Heart right ventricle (tissue), 16 donors: ENCODE results near the gene NALCN. TPM values are rescaled to one million over a fixed set of nuclear protein-coding genes. Genes with fewer than 3 reads are reported as not detected.

Experiments used
- ATAC-seq, 8 donors: fragments of 200-7000 bp; cut with Tn5 transposase; one replicate each; pipeline ENCODE4 v1.9.1; 2020; ENCODE audit warnings: mild to moderate bottlenecking in 8 of 8, moderate library complexity in 8 of 8, moderate number of reproducible peaks in 1 of 8
- DNase-seq, 2 donors: peaks; one replicate each; pipeline ENCODE4 v3.0.0-alpha.2; 2020
- H3K27ac ChIP-seq, 10 donors: fragments of 200-600 bp; sonication (generic) in 2 of 10; one replicate each; pipeline versions ENCODE4 v1.5.0 to v1.8.0; 2020 to 2022; ENCODE audit warnings: mild to moderate bottlenecking in 3 of 10
- H3K27me3 ChIP-seq, 7 donors: fragments of 200-600 bp; one replicate each; pipeline ENCODE4 v1.8.0; 2021 to 2022; ENCODE audit warnings: mild to moderate bottlenecking in 2 of 7
- H3K36me3 ChIP-seq, 9 donors: fragments of 200-600 bp; sonication (generic) in 1 of 9; one replicate each; pipeline versions ENCODE4 v1.5.0 to v1.8.0; 2020 to 2022; ENCODE audit warnings: mild to moderate bottlenecking in 2 of 9
- H3K4me1 ChIP-seq, 9 donors: fragments of 200-600 bp; sonication (generic) in 1 of 9; one replicate each; pipeline versions ENCODE4 v1.5.0 to v1.8.0; 2020 to 2022; ENCODE audit warnings: mild to moderate bottlenecking in 4 of 9
- H3K4me3 ChIP-seq, 10 donors: fragments of 200-600 bp; sonication (generic) in 2 of 10; one replicate each; pipeline versions ENCODE4 v1.5.0 to v1.8.0; 2020 to 2022; ENCODE audit warnings: mild to moderate bottlenecking in 7 of 10, moderate library complexity in 2 of 10
- H3K9me3 ChIP-seq, 11 donors: fragments of 200-600 bp in 10 of 11; sonication (generic) in 2 of 11; one replicate each; pipeline versions ENCODE4 v1.5.0 to v1.8.0; 2013 to 2022; ENCODE audit warnings: mild to moderate bottlenecking in 2 of 11, control low read depth in 1 of 11, moderate library complexity in 1 of 11
- CTCF ChIP-seq, 9 donors: fragments of 200-600 bp; sonication (generic) in 2 of 9; IDR thresholded peaks; one replicate each; pipeline versions ENCODE4 v1.5.0 to v1.8.0; 2021 to 2022; ENCODE audit warnings: antibody characterized with exemption in 9 of 9, mild to moderate bottlenecking in 5 of 9, moderate library complexity in 1 of 9
- WGBS, 2 donors: extraction: QIAGEN DNeasy Blood & Tissue Kit; methylation state at CpG; one replicate each; pipeline ENCODE4 v1.1.7; 2013; ENCODE audit warnings: inconsistent platforms in 1 of 2; 5-methylcytosine and 5-hydroxymethylcytosine counted together
- intact Hi-C, 10 donors: fragments of 100-400 bp; cut with DNase I; formaldehyde crosslinking; loops; one replicate each; pipeline versions ENCODE4 v1.11.1 to v1.14.2; 2022
- polyA plus RNA-seq, 2 donors: library from polyadenylated mRNA; stranded (reverse); fragments of 200-250 nt; gene quantifications; one replicate each; pipeline ENCODE4 v1.2.3, GENCODE V29; 2013
- total RNA-seq, 10 donors: library from RNA; stranded (reverse); fragmentation: NEBNext Ultra II Directional in 3 of 10; extraction: Animal tissue kit (Norgen Biotek cat#: 25700) in 3 of 10; gene quantifications; one replicate each; pipeline versions ENCODE4 v1.2.1 to v1.2.4, GENCODE V29; 2021 to 2023
- donor health status: Arrhythmogenic right ventricular cardiomyopathy.
- donor health status: ischemic (EF 13 %, LVEDD 7.1; RV severe dilation, severe dysfunction).
- donor health status: healthy with polysubstance abuse.
- donor health status: DM: no; HTN: yes; CAD: no.
- donor health status: DM: no; HTN: no; CAD: no.
- donor health status: ischemic (EF 25% LVEDD 6.9; RV normal size, moderate dysfunction).
- donor health status: ischemic (EF 25% LVEDD 5.7; RV mildly dilated, moderate dysfunction).
- donor health status: healthy.
- donor health status: DM: yes; HTN: yes; CAD: no.
- donor health status: Ischemic cardiomyopathy.
- donor health status: ischemic (EF 35%, LVEDD 5.7; RV mildly dilated, moderate dysfunction).
- donor health status: nonischemic (EF 11% LVEDD 7.7; RV severe dilation, severe dysfunction).
- donor health status: DM: yes; HTN: yes; CAD: no.
- donor health status: PGD.
- donor health status: ischemic (EF 29% LVEDD 5.4; RV normal size, mild dysfunction).
- donor health status: nonischemic (EF 23%, LVEDD 6.1; RV moderate dilation, normal function).

The NALCN gene
- total and polyA plus RNA-seq, 12 donors: 0.01 to 9.3 (median 7.8) TPM

DNA sequence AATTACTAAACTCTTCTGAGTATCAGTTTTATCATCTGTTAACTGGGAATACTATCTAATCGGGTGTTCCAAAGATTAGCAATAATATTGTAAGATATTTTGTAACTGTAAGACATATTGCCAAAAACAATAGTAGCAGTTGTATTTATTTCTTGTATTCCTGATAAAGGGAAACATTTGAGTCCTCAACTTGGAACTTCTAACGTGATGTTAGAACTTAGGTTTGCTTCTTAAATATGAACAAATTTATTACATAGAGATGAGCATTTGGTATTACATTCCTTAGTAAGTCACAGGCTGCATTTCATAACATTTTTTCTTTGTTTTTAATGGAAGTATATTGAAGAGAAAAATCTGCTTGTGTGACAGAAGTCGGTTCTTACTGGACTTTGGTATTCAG is 225.3 kb downstream of the NALCN start:
- intact Hi-C loops: no loop called here
- Histone ChIP-seq H3K36me3 (peaks cover 0 to 3% (median 0%) of the 10 kb centered on the region in 9 donors), H3K4me3 (no peak overlapping the region), H3K27ac (no peak overlapping the region), H3K9me3 (peaks cover 0 to 2% (median 0%) of the 10 kb centered on the region in 11 donors), H3K27me3 (no peaks in the 10 kb centered on the region), H3K4me1 (no peaks in the 10 kb centered on the region)
- ATAC-seq (no peak), DNase-seq (no peak)
- WGBS, 2 donors: 76 to 86% methylated on average over 3 of the region's 3 CpGs
- no peak for TF ChIP-seq CTCF (IDR thresholded peaks at IDR 0.05)

- Histone ChIP-seq H3K36me3 (peaks cover 0 to 3% (median 0%) of the 10 kb centered on the region in 9 donors), H3K9me3 (peaks cover 0 to 2% (median 0%) of the 10 kb centered on the region in 11 donors), H3K27ac (no peak overlapping the region), H3K27me3 (no peaks in the 10 kb centered on the region), H3K4me1 (no peaks in the 10 kb centered on the region), H3K4me3 (no peak overlapping the region)
- no peak for TF ChIP-seq CTCF (IDR thresholded peaks at IDR 0.05)
- ATAC-seq: peak in 1 of 8 donors; percentile 48
- DNase-seq: no peak
- WGBS, 2 donors: 83 to 92% methylated on average over 3 of the region's 3 CpGs
- intact Hi-C loops: no loop called here
Measured at GRCh38 chr13:101190337-101190736, 226.0 kb downstream of the NALCN start.

- Histone ChIP-seq H3K27me3 (no peaks in the 10 kb centered on the region), H3K4me3 (no peak overlapping the region), H3K4me1 (no peaks in the 10 kb centered on the region), H3K27ac (no peak overlapping the region), H3K9me3 (no peaks in the 10 kb centered on the region), H3K36me3 (no peaks in the 10 kb centered on the region)
- no peak for ATAC-seq
- intact Hi-C loops: no loop called here
- DNase-seq: no peak
- WGBS, 2 donors: 73 to 86% methylated on average over 3 of the region's 3 CpGs
- no peak for TF ChIP-seq CTCF (IDR thresholded peaks at IDR 0.05)
Measured at GRCh38 chr13:101185606-101186005, 230.7 kb downstream of the NALCN start.

- Histone ChIP-seq H3K36me3 (no peaks in the 10 kb centered on the region), H3K27ac (no peak overlapping the region), H3K9me3 (no peaks in the 10 kb centered on the region), H3K27me3 (peaks cover 0 to 5% (median 0%) of the 10 kb centered on the region in 7 donors), H3K4me3 (no peak overlapping the region), H3K4me1 (no peaks in the 10 kb centered on the region)
- no peak for TF ChIP-seq CTCF (IDR thresholded peaks at IDR 0.05)
- 62 to 79% methylated on average over 9 of the region's 9 CpGs for WGBS, 2 donors
- intact Hi-C loops: no loop called here
- ATAC-seq: no peak
- no peak for DNase-seq
Measured at GRCh38 chr13:101181076-101181685, 235.1 kb downstream of the NALCN start.
